WERI-Rb-1 (cell line): Measurements from ENCODE around the gene NECAP2.
"Not testable (repeated sequence)": the region's sequence is repeated elsewhere in the genome, so short reads cannot be mapped to it uniquely, and the experiment has no call there.

Source experiments
- DNase-seq: peaks from one replicate; pipeline ENCODE4 v3.0.0-alpha.2; 2020
- H3K27ac ChIP-seq: fragments of 250-450 bp; sonication (Bioruptor Pico); 2 replicates; pipeline ENCODE4 v1.5.1; 2020; ENCODE audit warnings: mild to moderate bottlenecking, moderate library complexity
- H3K27me3 ChIP-seq: fragments of 250-450 bp; sonication (Bioruptor Pico); 2 replicates; pipeline ENCODE4 v1.5.1; 2021; ENCODE audit warnings: mild to moderate bottlenecking, low read depth, moderate library complexity; ENCODE audit not compliant: insufficient read depth, severe bottlenecking
- H3K36me3 ChIP-seq: fragments of 250-450 bp; sonication (Bioruptor Pico); 2 replicates; pipeline ENCODE4 v1.5.1; 2020; ENCODE audit warnings: mild to moderate bottlenecking, moderate library complexity
- H3K4me3 ChIP-seq: 2 replicates; pipeline ENCODE4 v1.5.1; 2011; ENCODE audit warnings: low read depth, mild to moderate bottlenecking, control low read depth, low read length
- H3K9me3 ChIP-seq: fragments of 250-450 bp; sonication (Bioruptor Pico); 2 replicates; pipeline ENCODE4 v1.5.1; 2021; ENCODE audit warnings: mild to moderate bottlenecking, moderate library complexity; ENCODE audit not compliant: severe bottlenecking
- TF ChIP-seq, protein P1 (sequence below): IDR thresholded peaks from 2 replicates; pipeline ENCODE4 v1.5.1; 2011; ENCODE audit warnings: low read depth, mild to moderate bottlenecking, control low read depth, inconsistent platforms, low read length

Gene NECAP2

DNA sequence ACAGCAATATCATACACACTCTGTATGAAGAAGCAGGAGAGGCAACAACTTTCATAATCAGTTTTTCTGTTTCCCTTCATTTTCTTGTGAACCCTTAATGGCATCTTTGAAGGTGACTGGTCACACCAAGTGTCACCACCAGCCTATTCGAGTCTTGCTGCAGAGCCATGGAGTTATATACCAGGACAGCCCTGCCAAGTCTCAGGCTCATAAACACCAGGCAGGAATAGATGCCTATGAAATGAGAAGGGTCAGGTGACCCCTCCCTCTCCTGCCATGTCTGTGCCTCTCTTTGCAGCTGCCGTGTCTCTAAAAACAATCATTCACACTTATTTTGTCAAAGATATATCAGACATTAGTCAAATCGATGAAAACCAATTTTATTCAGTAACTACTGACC, 28.0 kb downstream of the NECAP2 start:
- Histone ChIP-seq H3K27ac (no peak overlapping the region), H3K4me3 (no peak overlapping the region), H3K27me3 (no peaks in the 10 kb centered on the region), H3K9me3 (no peaks in the 10 kb centered on the region), H3K36me3 (peaks cover 4% of the 10 kb centered on the region)
- no peak for DNase-seq
- TF ChIP-seq, protein P1, sequence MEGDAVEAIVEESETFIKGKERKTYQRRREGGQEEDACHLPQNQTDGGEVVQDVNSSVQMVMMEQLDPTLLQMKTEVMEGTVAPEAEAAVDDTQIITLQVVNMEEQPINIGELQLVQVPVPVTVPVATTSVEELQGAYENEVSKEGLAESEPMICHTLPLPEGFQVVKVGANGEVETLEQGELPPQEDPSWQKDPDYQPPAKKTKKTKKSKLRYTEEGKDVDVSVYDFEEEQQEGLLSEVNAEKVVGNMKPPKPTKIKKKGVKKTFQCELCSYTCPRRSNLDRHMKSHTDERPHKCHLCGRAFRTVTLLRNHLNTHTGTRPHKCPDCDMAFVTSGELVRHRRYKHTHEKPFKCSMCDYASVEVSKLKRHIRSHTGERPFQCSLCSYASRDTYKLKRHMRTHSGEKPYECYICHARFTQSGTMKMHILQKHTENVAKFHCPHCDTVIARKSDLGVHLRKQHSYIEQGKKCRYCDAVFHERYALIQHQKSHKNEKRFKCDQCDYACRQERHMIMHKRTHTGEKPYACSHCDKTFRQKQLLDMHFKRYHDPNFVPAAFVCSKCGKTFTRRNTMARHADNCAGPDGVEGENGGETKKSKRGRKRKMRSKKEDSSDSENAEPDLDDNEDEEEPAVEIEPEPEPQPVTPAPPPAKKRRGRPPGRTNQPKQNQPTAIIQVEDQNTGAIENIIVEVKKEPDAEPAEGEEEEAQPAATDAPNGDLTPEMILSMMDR, result no peak

DNA sequence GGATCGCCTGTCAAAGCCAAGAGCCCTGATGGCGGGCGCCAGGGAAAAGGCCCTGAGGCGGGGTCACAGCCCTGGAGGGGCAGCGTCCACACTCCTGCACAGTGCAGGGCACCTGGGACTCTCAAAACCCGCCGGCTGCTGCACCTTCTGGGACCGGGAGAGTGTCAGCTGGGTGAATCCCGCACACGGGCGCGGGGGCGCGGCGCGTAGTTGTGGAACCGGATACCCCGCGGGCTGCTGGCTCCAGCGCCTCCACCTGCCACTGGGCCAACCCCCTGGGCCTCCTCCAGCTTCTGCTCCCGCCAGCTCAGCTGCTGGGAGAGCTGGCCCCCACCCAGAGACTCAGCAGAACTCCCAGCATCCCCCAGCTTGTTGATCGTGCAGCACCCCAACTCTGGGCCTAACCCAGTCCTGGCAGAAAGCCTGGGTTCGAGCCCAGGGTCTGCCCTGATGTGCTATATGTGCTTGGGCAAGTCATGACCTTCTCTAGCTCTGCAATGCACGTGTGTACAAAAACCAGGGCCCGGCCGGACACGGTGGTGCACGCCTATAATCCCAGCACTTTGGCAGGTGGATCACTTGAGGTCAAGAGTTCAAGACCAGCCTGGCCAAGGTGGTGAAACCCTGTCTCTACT, 33.8 kb downstream of the NECAP2 start:
- TF ChIP-seq, protein P1, result no peak
- DNase-seq, result no peak
- Histone ChIP-seq H3K36me3 (peaks cover 9% of the 10 kb centered on the region), H3K27ac (no peak overlapping the region), H3K27me3 (no peaks in the 10 kb centered on the region), H3K4me3 (no peak overlapping the region), H3K9me3 (no peaks in the 10 kb centered on the region)

DNA sequence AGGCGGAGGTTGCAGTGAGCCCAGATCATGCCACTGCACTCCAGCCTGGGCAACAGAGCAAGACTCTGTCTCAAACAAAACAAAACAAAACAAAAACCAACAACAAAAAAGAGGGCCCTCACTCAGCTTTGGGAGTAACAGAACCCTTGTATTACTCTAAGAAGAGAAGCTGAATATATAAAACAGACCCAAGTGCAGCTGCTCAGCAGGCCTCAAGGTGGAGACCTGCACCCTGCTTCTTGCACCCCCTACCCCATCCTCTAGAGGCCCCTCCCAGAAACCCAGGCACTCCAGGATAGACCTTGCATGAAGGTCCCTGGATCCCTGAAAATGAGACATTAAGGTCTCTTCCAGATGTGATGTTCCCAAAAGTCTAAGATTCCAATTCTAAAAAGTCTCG, 34.4 kb downstream of the NECAP2 start:
- peaks cover 13% of the 10 kb centered on the region for H3K36me3 ChIP-seq

DNA sequence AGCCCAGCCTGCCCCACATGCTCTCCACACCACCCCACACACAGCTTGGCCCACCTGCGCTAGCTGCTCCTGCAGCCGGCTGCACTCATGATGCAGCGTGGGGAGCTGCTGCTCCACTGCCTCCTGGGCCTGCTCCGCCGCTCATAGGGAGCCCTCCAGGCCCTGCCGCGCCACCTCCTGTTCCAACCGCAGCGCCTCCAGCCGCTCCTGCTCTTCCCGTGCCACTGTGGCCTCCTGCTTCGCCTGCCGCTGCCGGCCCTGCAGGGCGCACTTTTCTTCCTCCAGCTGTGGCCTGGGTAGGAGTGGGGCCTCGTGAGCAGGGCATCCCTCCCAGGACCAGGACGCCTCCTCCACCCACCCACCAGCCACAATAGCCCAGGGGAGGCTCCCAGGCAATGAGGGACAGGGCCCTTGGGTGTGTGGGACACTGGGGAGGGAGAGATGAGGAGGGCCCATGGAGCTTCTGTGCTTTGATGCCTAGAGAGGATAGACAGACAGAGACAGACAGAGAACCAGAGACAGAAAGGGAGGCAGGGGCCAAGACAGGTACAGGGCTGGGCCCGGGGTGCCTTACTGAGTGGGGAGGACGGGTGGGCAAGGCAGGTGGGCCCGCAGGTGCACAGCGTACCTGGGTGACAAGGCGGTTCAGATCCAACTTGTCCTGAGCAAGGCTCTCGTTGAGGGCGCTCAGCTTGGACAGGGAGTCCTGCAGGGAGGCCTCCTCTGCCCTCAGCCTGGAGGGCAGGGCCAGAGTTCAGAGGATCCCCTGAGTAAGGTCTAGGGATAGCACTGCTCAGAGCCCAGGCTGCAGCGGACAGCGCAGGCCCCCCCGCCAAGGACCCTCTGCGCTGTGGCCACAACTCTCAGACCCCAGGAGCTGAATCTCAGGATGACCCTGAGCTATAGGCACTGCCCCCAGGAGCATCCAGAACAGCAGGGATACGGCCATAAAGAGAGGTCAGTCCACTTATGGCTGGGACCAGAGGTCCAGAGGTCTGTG, 35.5 kb downstream of the NECAP2 start:
- H3K4me3 ChIP-seq, H3K27ac ChIP-seq, H3K27me3 ChIP-seq, H3K9me3 ChIP-seq, DNase-seq: not testable (repeated sequence)
- peaks cover 17% of the 10 kb centered on the region for H3K36me3 ChIP-seq

More for the DNA sequence above, 34.4 kb downstream of the NECAP2 start:
- H3K9me3 ChIP-seq, H3K27me3 ChIP-seq, H3K4me3 ChIP-seq, H3K27ac ChIP-seq: not testable (repeated sequence)
- TF ChIP-seq, protein P1, result peak; percentile 60
- peak; percentile 54 for DNase-seq

DNA sequence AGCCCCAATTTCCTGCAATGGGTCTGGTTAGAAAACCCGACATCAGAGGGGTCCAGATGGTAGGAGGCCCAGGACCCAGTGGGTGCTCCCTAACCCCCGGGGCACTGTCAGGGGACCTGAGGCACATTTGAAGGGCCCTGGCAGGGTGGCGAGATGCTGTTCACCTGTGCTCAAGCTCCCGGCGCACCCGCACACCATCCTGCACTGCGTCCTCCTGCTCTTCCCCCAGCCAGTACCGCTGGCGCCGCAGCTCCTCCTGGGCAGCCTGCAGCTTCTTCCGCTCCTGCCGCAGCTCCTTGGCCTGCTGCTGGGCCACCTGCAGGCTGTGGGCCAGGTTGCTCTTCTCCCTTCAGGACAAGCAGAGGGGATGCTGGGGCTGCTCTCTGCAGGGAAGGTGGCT, 37.6 kb downstream of the NECAP2 start:
- TF ChIP-seq, protein P1, result no peak
- peaks cover 17% of the 10 kb centered on the region for H3K36me3 ChIP-seq
- no peak overlapping the region for H3K27ac ChIP-seq
- no peaks in the 10 kb centered on the region for H3K27me3 ChIP-seq
- no peak overlapping the region for H3K4me3 ChIP-seq
- no peaks in the 10 kb centered on the region for H3K9me3 ChIP-seq
- no peak for DNase-seq

DNA sequence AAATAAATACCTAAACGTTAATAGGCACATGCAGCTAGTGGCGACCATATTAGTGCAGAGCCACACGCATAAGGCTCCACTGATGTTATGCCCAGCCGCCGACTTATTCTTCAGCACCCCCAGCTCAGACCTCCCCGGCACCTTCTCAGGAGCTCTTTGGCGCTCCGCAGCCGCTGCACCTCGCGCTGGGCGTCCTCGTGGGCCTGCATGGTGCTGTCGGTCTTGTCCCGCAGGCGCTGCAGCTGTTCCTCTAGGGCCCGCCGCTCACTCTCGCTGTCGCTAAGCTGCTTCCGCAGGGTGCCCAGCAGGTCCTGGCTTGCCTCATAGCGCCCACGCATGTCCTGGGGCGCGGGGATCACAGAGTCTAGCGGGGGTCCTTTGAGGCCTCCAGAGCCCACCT, 42.6 kb downstream of the NECAP2 start:
- not testable (repeated sequence) for H3K27ac ChIP-seq, DNase-seq, H3K4me3 ChIP-seq, H3K9me3 ChIP-seq, H3K27me3 ChIP-seq, H3K36me3 ChIP-seq

DNA sequence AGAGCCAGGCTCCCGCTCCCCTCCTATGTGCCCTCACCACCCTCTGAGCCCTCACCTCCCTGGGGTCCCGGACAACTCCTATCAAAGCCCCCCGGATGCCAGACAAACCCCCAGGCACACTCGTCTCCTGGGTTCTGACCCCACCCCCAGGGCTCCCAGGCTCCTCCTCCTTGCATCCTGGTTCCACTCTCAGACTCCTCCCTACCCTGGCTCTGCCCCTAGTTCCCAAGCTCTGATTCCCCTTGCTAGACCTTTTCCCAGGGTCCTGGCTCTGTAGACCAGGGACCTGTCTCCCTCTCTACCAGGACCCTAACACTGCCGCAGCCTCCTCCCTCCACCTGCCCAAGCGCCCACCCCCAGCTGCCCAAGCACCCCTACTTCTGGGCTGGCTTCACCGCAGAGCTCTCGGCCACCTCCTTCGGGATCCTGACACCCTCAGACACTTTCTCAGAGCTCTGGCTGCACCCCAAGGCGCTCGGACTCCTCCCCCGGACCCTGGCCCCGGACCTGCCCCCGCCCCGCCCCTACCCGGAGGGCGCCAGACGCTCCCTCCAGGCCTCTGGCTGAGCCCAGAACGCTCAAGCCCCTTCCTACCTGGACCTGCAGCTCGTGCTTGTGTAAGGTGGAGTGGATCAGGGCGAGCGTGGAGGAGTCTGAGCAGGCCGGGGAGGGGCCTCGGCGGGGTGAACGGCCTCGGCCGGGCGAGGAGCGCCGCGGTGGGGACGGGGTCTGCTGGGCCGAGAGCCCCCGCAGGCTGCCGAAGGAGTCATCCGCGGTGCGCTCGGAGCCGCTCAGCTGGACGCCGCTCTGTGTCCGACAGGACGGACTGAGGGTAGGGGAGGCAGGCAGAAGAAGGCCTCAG, 43.3 kb downstream of the NECAP2 start:
- not testable (repeated sequence) for H3K36me3 ChIP-seq, H3K27me3 ChIP-seq, DNase-seq

More for the DNA sequence above, 43.3 kb downstream of the NECAP2 start:
- H3K4me3 ChIP-seq, H3K9me3 ChIP-seq, H3K27ac ChIP-seq: not testable (repeated sequence)
